A549 (cell line): ENCODE measurements around the gene HLA-DOA. TPM values are rescaled to one million over a fixed set of nuclear protein-coding genes. Genes with fewer than 3 reads are reported as not detected.

Experiments used
- ATAC-seq, 2 experiments: fragments of 200-7000 bp in 1 of 2; fragments of >200 bp in 1 of 2; cut with Nextera tagmentation in 1 of 2; cut with Tn5 transposase in 1 of 2; 3 replicates each; pipeline versions ENCODE4 v1.8.0 to v1.9.1; 2018 to 2020; ENCODE audit warnings: mild to moderate bottlenecking in 1 of 2, moderate library complexity in 1 of 2
- CTCF ChIA-PET: fragments of 300-600 bp; sonication (Branson Sonifier 250); formaldehyde crosslinking; extraction: SDS; loops from one replicate; lab custom pipeline; 2021; ENCODE audit warnings: antibody characterized with exemption, inconsistent platforms; lab: Yijun Ruan, JAX
- POLR2A ChIA-PET: fragments of 350-600 bp; formaldehyde crosslinking; extraction: SDS; loops from one replicate; lab custom pipeline; 2021; ENCODE audit warnings: antibody characterized with exemption, inconsistent platforms; lab: Yijun Ruan, JAX
- DNase-seq, 2 experiments: peaks; one replicate each; pipeline versions ENCODE4 v3.0.0 to v3.0.0-alpha.2; 2011 to 2016; ENCODE audit warnings: low read depth in 1 of 2, low spot score in 1 of 2
- FAIRE-seq: peaks from 2 replicates; lab custom pipeline; 2011; peaks lifted over from hg19 to GRCh38; lab: Jason Lieb, UNC
- H3K27ac ChIP-seq, 2 experiments: fragments of >200 bp; sonication (Bioruptor Twin); formaldehyde crosslinking; 3 replicates each; pipeline ENCODE4 v1.5.1; 2016 to 2017
- H3K4me1 ChIP-seq: fragments of >200 bp; sonication (Bioruptor Twin); formaldehyde crosslinking; 3 replicates; pipeline ENCODE4 v1.6.1; 2016
- H3K4me2 ChIP-seq: fragments of >200 bp; sonication (Bioruptor Twin); formaldehyde crosslinking; 3 replicates; pipeline ENCODE4 v1.6.1; 2016
- H3K4me3 ChIP-seq: fragments of >200 bp; sonication (Bioruptor Twin); formaldehyde crosslinking; 3 replicates; pipeline ENCODE4 v1.5.1; 2016
- H3K9me3 ChIP-seq: fragments of >200 bp; sonication (Bioruptor Twin); formaldehyde crosslinking; 3 replicates; pipeline ENCODE4 v1.6.1; 2016
- CBX2 ChIP-seq: fragments of 200-600 bp; sonication (generic); IDR thresholded peaks from 2 replicates; pipeline ENCODE4 v1.6.1; 2016; ENCODE audit warnings: low read depth, mild to moderate bottlenecking, borderline replicate concordance
- EHMT2 ChIP-seq: fragments of 200-600 bp; sonication (generic); IDR thresholded peaks from 2 replicates; pipeline ENCODE4 v1.6.1; 2016; ENCODE audit warnings: antibody characterized with exemption, low read depth, mild to moderate bottlenecking, moderate library complexity
- EP300 ChIP-seq, 2 experiments: fragments of >200 bp; sonication (Bioruptor Twin); formaldehyde crosslinking; IDR thresholded peaks; 2 replicates in 1 of 2; 3 replicates in 1 of 2; pipeline ENCODE4 v1.6.1; 2016 to 2017
- FOSL2 ChIP-seq, 2 experiments: fragments of 450-650 bp in 1 of 2; fragments of >200 bp in 1 of 2; sonication (Bioruptor Twin) in 1 of 2; formaldehyde crosslinking; IDR thresholded peaks; 2 replicates each; pipeline versions ENCODE4 v1.5.0 to v1.6.1; 2016 to 2020; ENCODE audit warnings: mild to moderate bottlenecking in 1 of 2, moderate library complexity in 1 of 2
- HES2 ChIP-seq: fragments of >200 bp; sonication (Bioruptor Twin); formaldehyde crosslinking; IDR thresholded peaks from 2 replicates; pipeline ENCODE4 v1.6.1; 2016
- HOXB5 ChIP-seq: fragments of 250-450 bp; sonication (Bioruptor Pico); IDR thresholded peaks from 2 replicates; pipeline ENCODE4 v1.5.0; 2020; ENCODE audit warnings: mild to moderate bottlenecking, moderate library complexity
- JUNB ChIP-seq: fragments of >200 bp; sonication (Bioruptor Twin); formaldehyde crosslinking; IDR thresholded peaks from 2 replicates; pipeline ENCODE4 v1.6.1; 2016
- MAFK ChIP-seq: fragments of 450-650 bp; IDR thresholded peaks from 2 replicates; pipeline ENCODE4 v1.6.1; 2014; ENCODE audit not compliant: partially characterized antibody
- NFE2L2 ChIP-seq: fragments of 150-350 bp; conservative IDR thresholded peaks from 2 replicates; pipeline ENCODE4 v1.6.1; 2014; ENCODE audit warnings: low read length
- NPAS2 ChIP-seq: fragments of 250-450 bp; sonication (Bioruptor Pico); IDR thresholded peaks from 2 replicates; pipeline ENCODE4 v1.8.0; 2022; ENCODE audit warnings: mild to moderate bottlenecking, moderate library complexity, borderline replicate concordance
- NR3C1 ChIP-seq: fragments of >200 bp; sonication (Bioruptor Twin); formaldehyde crosslinking; IDR thresholded peaks from 3 replicates; pipeline ENCODE4 v1.6.1; 2017
- PHF8 ChIP-seq: fragments of 200-600 bp; sonication (generic); IDR thresholded peaks from 2 replicates; pipeline ENCODE4 v1.6.1; 2016; ENCODE audit warnings: low read depth, mild to moderate bottlenecking, antibody characterized with exemption, moderate library complexity, borderline replicate concordance
- RAD21 ChIP-seq, 2 experiments: fragments of >200 bp in 1 of 2; sonication (Bioruptor Twin) in 1 of 2; formaldehyde crosslinking in 1 of 2; IDR thresholded peaks in 1 of 2; conservative IDR thresholded peaks in 1 of 2; 2 replicates in 1 of 2; 3 replicates in 1 of 2; pipeline ENCODE4 v1.6.1; 2012 to 2018; ENCODE audit warnings: inconsistent platforms in 1 of 2
- RCOR1 ChIP-seq: fragments of 150-350 bp; IDR thresholded peaks from 2 replicates; pipeline ENCODE4 v1.6.1; 2014; ENCODE audit warnings: antibody characterized with exemption, low read length, low read depth
- SMC3 ChIP-seq: fragments of >200 bp; sonication (Bioruptor Twin); formaldehyde crosslinking; IDR thresholded peaks from 3 replicates; pipeline ENCODE4 v1.6.1; 2018; ENCODE audit warnings: inconsistent platforms
- TP53 ChIP-seq: fragments of 250-450 bp; sonication (Bioruptor Pico); IDR thresholded peaks from 2 replicates; pipeline ENCODE4 v1.5.0; 2021; ENCODE audit warnings: mild to moderate bottlenecking, moderate library complexity
- ZFP36 ChIP-seq: fragments of 450-650 bp; IDR thresholded peaks from 2 replicates; pipeline ENCODE4 v1.6.1; 2014; ENCODE audit warnings: borderline replicate concordance; ENCODE audit not compliant: partially characterized antibody
- WGBS: methylation state at CpG from one replicate; pipeline ENCODE4 v1.1.6; 2017; ENCODE audit errors: missing lambda C conversion rate; 5-methylcytosine and 5-hydroxymethylcytosine counted together
- polyA plus RNA-seq, 4 experiments: library from polyadenylated mRNA; depleted of rRNA in 3 of 4; stranded (reverse); fragments of >200 nt; fragmentation: RNase III in 1 of 4; extraction: RNeasy Plus Mini Kit Qiagen cat#74134 plus additional on column Dnase treatment in 1 of 4; gene quantifications; 2 replicates in 3 of 4; 3 replicates in 1 of 4; pipeline ENCODE4 v1.2.3, GENCODE V29; 2011 to 2017
- TF ChIP-seq, protein P1 (sequence below): fragments of 250-450 bp; sonication (Bioruptor Pico); IDR thresholded peaks from 2 replicates; pipeline ENCODE4 v1.5.0; 2020; ENCODE audit warnings: low read depth, mild to moderate bottlenecking, moderate library complexity
- TF ChIP-seq, protein P2 (sequence below): fragments of >200 bp; sonication (Bioruptor Twin); formaldehyde crosslinking; IDR thresholded peaks from 3 replicates; pipeline ENCODE4 v1.5.1; 2016

HLA-DOA gene
- polyA plus RNA-seq, 2 of the 4 experiments (the other 2 are of a cell fraction): 0.03 to 0.27 TPM

- DNase-seq (no peak), ATAC-seq (no peak), FAIRE-seq (no peak)
- no peaks in the 10 kb centered on the region for H3K4me1 ChIP-seq
- ChIA-PET POLR2A (no interaction called here), CTCF (interaction anchor here (0.7 to 3.3 kb wide), 20 partner anchors 9 to 233 kb away, joined by 3 to 25 read pairs (median 4); no protein-coding TSS in a partner anchor)
- no peak overlapping the region for H3K27ac ChIP-seq
- H3K4me3 ChIP-seq: no peak overlapping the region
- H3K4me2 ChIP-seq: no peak overlapping the region
- TF ChIP-seq FOSL2 (IDR thresholded peaks at IDR 0.05) (no peak), FOSL2 (CRISPR knock-in tag; IDR thresholded peaks at IDR 0.05) (no peak), SMC3 (no peak), MAFK (no peak), ZFP36 (no peak), EHMT2 (no peak), HOXB5 (CRISPR knock-in tag) (no peak), NR3C1 (no peak), RCOR1 (no peak), CBX2 (no peak), TP53 (CRISPR knock-in tag) (no peak)
- 53% methylated on average over 11 of the region's 11 CpGs for WGBS
- H3K9me3 ChIP-seq: no peaks in the 10 kb centered on the region
Measured at GRCh38 chr6:33015798-33016197, 6.4 kb upstream of the HLA-DOA start.

- H3K4me1 ChIP-seq: no peaks in the 10 kb centered on the region
- POLR2A ChIA-PET: interaction anchor here (1.0 kb wide), 1 partner anchor 42 kb away, joined by 3 read pairs; no protein-coding TSS in a partner anchor
- CTCF ChIA-PET: interaction anchor here (0.7 to 3.3 kb wide), 32 partner anchors 8 to 235 kb away, joined by 3 to 25 read pairs (median 4); no protein-coding TSS in a partner anchor
- WGBS: 24% methylated on average over 6 of the region's 6 CpGs
- no peaks in the 10 kb centered on the region for H3K9me3 ChIP-seq
- DNase-seq (peak; percentile 47 to 75), FAIRE-seq (no peak), ATAC-seq (peak; percentile 61 to 85; a peak in 5 of 6 replicates)
- no peak overlapping the region for H3K4me3 ChIP-seq
- TF ChIP-seq EP300 (IDR thresholded peaks at IDR 0.05) (no peak), MAFK (no peak), FOSL2 (IDR thresholded peaks at IDR 0.05) (no peak), FOSL2 (CRISPR knock-in tag; IDR thresholded peaks at IDR 0.05) (no peak), RAD21 (conservative IDR thresholded peaks at IDR 0.05 in 1 of 2, IDR thresholded peaks at IDR 0.05 in 1 of 2) (peak; percentile 57 to 62), SMC3 (peak; percentile 62), RCOR1 (no peak), HES2 (no peak), JUNB (no peak), NFE2L2 (no peak), PHF8 (no peak), NPAS2 (CRISPR knock-in tag) (no peak)
- TF ChIP-seq, protein P1, sequence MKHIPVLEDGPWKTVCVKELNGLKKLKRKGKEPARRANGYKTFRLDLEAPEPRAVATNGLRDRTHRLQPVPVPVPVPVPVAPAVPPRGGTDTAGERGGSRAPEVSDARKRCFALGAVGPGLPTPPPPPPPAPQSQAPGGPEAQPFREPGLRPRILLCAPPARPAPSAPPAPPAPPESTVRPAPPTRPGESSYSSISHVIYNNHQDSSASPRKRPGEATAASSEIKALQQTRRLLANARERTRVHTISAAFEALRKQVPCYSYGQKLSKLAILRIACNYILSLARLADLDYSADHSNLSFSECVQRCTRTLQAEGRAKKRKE (CRISPR knock-in tag): no peak
- TF ChIP-seq, protein P2, sequence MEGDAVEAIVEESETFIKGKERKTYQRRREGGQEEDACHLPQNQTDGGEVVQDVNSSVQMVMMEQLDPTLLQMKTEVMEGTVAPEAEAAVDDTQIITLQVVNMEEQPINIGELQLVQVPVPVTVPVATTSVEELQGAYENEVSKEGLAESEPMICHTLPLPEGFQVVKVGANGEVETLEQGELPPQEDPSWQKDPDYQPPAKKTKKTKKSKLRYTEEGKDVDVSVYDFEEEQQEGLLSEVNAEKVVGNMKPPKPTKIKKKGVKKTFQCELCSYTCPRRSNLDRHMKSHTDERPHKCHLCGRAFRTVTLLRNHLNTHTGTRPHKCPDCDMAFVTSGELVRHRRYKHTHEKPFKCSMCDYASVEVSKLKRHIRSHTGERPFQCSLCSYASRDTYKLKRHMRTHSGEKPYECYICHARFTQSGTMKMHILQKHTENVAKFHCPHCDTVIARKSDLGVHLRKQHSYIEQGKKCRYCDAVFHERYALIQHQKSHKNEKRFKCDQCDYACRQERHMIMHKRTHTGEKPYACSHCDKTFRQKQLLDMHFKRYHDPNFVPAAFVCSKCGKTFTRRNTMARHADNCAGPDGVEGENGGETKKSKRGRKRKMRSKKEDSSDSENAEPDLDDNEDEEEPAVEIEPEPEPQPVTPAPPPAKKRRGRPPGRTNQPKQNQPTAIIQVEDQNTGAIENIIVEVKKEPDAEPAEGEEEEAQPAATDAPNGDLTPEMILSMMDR: peak; percentile 59
- H3K4me2 ChIP-seq: no peak overlapping the region
- H3K27ac ChIP-seq: no peak overlapping the region
Measured at GRCh38 chr6:33014841-33015634, 5.6 kb upstream of the HLA-DOA start.
